HG02973 (cell line): Measurements from ENCODE around the gene TRAPPC3.
A peak's percentile ranks its signal among the peaks of the same experiment; 100 is the strongest.

Source experiments
- ATAC-seq: cut with Tn5 transposase; IDR thresholded peaks from one replicate; pipeline ENCODE4 v1.9.1; 2021; ENCODE audit warnings: moderate library complexity; ENCODE audit not compliant: unreplicated experiment

TRAPPC3 gene

DNA sequence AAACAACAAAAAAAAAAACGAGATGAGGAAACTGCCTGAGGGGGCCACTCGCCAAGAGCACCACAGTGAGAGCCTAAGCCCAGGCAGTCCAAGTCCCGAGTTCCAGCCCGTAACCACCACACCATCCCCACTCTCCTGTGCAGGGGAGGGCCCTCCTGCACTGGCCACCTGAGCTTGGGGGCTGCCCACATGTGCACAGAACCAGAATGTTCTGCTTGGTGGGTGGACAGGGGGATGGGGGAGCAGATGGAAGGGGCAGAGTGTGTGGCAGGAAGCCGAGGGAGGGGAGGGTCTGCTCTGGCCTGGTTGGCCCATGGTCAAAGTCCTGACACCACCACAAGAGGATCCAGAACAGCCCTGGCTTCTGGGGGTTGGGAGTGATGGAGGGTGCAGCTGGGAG is 43.0 kb downstream of the TRAPPC3 start:
- ATAC-seq = no peak

DNA sequence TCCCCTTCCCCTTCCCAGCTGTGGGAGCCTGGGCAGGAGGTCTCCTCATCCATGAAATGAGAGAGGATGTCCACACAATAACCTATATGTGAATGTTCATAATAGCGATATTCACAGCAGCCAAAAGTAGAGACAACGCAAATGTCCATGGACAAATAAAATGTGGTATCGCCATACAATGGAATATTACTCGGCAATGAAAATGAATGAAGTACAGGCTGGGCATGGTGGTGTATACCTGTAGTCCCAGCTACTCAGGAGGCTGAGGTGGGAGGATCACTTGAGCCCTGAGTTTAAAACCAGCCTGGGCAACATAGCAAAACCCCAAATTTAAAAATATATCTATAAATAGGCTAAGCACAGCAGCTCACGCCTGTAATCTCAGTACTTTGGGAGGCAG is 47.7 kb downstream of the TRAPPC3 start:
- no peak for ATAC-seq

DNA sequence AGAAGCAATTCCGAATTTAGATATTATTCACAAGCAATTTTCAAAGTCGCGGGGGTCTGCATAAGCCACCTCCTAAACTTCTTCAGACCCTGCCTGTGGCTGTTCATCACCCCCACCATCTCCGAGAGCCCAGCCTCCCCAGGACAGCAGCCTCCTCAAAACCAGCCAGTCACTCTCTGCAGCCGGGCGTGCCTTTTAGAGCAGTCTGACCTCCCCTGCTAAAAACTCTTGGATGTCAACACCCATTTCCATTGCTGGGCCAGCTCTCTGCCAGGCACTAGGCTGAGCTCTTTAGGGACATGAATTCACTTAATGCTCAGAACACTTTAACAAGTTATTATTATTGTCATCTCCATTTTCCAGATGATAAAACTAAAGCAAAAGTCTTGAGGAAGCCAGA is 48.9 kb downstream of the TRAPPC3 start:
- no peak for ATAC-seq

- ATAC-seq = no peak
These were observed 49.5 kb downstream of the TRAPPC3 start for GRCh38 chr1:36099681-36100341.

DNA sequence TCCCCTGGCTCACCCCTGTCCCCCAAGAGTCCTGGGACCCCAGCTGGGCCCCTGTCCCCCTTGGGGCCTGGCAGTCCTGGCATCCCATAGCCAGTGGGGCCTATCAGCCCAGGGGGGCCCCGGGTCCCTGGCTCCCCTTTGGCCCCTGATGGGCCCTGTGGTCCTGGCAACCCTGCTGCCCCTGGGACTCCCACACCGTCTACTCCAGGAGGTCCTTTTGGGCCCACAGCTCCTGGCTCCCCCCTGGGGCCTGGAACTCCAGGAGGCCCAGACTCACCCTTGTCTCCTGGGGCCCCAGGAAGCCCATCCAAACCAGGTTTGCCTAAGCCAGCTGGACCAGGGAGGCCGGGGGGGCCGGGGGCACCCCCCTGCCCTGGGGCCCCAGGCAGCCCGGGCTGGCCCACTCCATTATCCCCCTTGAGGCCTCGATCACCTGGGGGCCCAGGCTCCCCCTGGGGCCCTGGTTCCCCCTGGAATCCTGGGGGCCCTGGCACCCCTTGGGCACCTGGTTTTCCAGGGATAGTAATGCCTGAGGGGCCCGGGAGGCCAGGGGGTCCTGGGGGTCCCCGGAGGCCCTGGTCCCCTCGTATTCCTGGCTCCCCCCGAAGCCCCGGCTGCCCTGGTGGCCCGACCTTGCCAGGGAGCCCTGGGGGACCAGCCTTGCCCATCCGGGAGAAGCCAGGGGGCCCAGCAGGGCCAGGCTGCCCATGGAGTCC is 50.5 kb downstream of the TRAPPC3 start:
- ATAC-seq = no peak

DNA sequence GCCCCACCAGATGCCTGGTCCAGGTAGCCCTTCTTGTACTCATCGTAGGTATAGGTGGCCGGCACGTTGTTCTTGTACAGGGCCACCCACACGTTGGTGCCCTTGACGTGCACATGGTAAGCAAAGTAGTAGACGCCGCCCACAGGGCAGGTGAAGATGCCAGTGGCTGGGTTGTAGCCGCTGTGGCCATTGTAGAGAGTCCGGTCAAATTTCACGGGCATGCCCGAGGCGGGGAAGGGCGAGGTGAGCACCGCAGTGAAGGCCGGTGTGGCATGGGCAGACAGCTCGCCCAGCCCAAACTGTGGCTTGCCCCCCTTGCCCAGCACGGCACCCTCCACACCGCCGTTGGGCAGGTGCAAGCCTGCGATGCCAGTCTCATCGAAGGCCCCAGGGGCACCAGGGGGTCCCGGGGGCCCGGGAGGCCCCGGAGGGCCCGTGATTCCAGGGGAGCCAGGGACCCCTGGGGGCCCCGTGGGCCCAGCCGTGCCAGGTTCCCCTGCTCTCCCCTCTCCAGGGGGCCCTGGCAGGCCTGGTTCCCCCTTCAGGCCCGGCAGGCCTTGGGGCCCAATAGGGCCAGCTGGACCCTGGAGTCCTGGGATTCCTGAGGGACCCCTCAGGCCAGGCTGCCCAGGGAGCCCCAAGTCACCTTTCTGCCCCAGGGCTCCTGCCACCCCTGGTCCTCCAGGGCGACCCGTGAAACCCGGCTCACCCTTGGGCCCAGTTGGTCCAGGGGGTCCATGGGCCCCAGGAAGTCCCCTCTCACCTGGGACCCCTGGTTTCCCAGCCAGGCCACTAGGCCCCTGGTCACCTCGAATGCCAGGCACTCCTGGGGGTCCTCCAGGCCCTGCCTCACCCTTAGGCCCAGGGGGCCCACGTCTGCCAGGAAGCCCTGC is 51.3 kb downstream of the TRAPPC3 start:
- ATAC-seq = no peak

DNA sequence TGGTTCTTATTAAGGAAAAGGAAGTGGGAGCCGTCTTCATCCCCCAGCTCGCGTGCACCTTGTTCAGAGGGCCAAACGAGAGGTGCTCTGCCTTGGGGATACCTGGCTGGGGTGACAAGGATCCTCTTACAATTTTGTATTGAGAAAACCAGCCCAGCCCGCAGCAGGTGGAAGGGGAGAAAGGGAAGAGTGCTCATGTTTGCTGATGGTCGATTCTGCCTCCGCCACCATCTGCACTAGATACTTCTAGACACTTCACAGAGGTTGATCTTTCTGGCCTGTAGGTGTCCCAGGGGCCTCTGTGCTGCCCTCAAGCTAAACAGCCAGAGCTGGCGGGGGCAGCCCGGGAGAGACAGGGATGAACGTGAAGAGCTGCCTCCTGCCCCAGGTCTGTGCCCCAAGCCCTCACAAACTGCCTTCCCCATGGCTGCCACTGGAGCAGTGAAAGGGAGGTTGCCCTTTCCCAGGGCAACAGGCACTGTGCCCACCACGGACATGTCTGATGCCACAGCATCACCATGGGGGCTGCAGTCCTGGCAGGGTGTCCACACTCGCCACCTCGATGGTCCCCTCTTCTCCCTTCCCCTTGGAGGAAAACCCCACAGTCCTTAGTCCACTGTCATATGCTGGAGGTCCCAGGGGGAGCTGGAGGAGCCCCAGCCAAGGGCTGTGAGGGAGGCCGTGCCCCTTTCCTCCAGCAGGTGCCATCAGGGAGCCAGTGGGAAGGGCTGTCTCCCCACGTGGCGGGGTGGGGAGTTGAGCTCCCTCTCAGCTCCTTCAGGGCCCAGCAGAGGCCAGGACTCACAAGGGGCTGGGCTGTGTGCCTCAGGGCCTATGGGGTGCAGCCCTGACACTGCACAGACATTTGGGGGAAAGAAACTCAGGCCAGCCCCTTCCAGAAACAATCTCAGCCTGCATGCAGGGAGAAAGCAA is 52.5 kb downstream of the TRAPPC3 start:
- no peak for ATAC-seq

DNA sequence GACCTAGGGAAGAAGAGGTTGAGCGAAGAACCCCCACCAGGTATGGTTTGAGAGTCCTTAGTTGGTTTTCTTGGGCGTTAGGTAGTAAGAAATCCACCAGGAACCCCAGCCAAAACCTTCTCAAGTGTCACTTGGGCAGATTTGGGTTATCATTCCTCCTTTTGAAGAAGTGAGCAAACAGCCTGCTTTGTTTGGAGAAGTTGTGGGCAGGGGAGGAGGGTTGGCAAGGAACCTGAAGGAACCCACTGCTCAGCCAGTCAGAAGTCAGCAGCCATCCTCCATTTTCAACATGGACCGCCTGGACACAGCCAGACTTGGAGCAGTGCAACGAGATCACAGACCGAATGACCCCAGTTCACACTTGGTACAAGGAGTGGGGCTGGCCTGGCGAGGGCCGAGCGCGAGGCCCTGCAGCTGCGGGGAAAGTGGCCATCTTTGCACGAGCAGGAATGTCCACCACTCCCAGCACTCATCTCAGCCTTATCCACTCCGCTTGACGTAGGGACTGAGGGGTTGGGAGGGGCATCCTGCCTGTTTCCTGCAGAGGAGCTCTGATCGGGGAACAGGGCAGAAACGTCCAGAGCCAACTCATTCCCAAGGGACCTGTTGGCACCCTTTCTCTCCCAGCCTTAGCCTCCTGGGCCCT is 53.4 kb downstream of the TRAPPC3 start:
- ATAC-seq = no peak

- no peak for ATAC-seq
These were observed 54.6 kb downstream of the TRAPPC3 start for GRCh38 chr1:36094621-36095061.

DNA sequence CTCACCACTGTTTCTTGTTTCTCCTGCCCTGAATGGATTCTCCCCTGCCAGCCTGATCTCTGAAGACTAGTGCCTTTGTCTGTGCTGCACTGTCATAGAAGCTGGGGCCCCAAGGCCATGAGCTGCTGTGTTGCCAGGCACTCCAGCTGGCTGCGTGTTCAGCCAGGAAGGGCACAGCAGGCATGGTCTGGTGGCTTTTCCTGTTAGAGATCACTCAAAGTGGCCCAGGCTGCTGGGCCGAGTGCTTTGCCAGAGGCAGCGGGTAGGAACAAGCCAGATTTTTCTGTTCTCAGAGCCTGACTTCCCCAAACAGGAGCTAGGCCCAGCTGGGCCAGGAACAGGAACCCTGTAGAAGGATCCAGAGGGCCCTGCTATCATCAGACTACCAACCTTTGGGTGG is 55.4 kb downstream of the TRAPPC3 start:
- ATAC-seq = no peak

GRCh38 chr1:36093226-36093625 is 56.1 kb downstream of the TRAPPC3 start:
- ATAC-seq = no peak

DNA sequence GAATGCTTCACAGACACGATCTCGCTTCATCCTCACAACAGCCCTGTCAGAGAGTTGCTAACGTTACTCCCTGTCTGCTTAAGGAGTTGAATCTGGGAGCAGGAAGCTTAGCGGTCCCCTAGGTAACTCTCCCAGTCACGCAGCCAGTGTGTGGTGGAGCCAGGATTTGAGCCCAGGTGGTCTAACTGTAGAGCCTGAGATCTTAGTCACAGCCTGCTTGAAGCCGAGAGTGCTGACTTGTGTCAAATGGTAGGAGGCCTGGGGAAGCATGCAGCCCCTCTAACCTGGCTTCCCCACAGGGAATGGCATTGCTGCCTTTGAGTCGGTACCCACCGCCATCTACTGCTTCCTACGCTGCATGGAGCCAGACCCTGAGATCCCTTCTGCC is 56.5 kb downstream of the TRAPPC3 start:
- no peak for ATAC-seq

DNA sequence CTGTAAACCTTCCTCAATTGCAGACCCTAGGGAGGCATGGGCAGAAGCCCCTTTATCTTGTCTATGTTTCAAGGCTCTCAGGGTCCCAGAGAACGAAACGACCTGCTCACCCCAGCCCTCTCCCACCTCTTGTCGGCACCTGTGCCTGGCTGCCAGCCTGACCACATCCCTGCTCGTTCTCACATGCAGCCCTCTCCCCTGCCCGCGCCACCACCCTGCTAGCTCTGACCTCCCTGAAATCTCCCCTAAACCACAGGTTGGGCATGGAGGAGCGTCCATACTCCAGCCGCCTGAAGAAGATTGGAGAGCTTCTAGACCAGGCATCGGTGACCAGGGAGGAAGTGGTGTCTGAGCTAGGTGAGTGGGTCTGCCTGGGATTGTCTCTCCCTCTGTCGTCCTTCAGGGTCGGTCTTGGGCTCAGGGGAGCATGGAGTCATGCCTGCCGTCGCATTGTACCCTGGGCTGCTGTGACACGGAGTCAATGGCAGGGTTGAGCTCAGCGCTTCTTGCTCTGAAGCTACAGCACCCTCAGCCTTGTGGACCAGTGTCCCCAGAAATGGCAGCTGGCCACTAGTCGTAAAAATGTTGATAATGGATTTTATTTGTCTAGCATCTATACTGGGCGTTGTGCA is 57.0 kb downstream of the TRAPPC3 start:
- no peak for ATAC-seq

GRCh38 chr1:36091698-36092097 is 57.6 kb downstream of the TRAPPC3 start:
- no peak for ATAC-seq

DNA sequence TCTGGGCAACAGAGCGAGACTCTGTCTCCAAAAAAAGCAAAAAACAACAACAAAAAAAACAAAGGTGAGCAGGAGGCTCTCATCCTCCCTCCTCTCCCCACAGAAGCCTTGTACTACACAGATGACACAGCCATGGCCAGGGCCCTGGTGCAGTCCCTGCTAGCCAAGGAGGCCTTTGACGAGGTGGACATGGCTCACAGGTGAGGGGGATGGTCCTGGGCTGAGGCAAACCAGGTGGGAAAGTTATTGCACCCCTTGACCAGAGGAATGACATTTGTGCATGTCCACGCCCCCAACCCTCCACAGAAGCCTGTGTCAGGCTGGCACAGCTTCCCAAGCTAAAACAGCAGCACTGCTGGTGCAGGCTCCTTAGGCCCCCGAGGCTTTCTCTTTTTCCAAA is 58.1 kb downstream of the TRAPPC3 start:
- no peak for ATAC-seq

- ATAC-seq = no peak
These were observed 59.7 kb downstream of the TRAPPC3 start for GRCh38 chr1:36089393-36090121.

DNA sequence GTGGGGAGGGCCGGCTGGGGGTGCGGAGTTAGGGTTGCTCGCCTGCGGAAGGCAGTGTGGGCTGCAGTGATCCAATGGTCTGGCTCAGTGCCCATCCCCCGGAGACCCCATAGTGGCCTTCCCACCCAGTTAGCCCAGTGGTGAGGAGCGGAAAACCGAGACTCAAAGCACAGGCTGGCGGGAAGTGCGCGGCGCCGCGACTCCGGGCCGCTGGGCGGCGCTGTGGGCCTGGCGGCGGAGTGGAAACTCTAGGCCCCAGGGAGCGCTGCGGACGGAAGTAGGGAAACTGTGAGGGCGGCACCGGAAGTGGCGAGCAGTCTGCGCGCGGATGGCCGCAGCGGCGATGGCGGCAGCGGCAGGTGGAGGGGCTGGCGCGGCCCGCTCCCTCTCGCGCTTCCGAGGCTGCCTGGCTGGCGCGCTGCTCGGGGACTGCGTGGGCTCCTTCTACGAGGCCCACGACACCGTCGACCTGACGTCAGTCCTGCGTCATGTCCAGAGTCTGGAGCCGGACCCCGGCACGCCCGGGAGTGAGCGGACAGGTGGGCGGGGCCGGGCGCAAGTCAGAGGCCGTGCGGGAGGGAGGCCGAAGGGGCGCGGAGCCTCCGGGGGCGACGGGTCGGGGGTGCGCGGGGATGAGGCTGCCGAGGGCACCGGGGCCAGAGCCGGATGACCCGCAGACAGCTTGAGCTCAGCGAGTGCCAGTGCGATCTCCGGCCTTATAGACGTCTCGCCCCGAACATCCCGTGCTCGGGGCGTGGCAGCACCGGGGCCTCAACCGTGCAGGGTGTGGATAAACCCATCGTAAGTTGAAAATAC is 60.5 kb downstream of the TRAPPC3 start, which contains the start of gene ADPRS:
ADPRS (plus strand) TSS at position 316 of the 816 bp plus-strand sequence; CDS start at position 329, 13 bp downstream.
- ATAC-seq = peak; percentile 75

GRCh38 chr1:36088265-36088576 is 61.1 kb downstream of the TRAPPC3 start:
- ATAC-seq = no peak
